VCaP (cell line): ENCODE measurements around the gene KCNIP3.

Source experiments
- H3K27ac ChIP-seq: fragments of 450-650 bp; 2 replicates; pipeline ENCODE4 v1.5.1; 2017
- TF ChIP-seq, protein P1 (sequence below): fragments of 450-650 bp; conservative IDR thresholded peaks from 2 replicates; pipeline ENCODE4 v1.5.1; 2017; ENCODE audit warnings: mild to moderate bottlenecking, moderate library complexity

Gene KCNIP3

GRCh38 chr2:95281786-95282185 lies 15.4 kb upstream of the KCNIP3 start:
- TF ChIP-seq, protein P1, sequence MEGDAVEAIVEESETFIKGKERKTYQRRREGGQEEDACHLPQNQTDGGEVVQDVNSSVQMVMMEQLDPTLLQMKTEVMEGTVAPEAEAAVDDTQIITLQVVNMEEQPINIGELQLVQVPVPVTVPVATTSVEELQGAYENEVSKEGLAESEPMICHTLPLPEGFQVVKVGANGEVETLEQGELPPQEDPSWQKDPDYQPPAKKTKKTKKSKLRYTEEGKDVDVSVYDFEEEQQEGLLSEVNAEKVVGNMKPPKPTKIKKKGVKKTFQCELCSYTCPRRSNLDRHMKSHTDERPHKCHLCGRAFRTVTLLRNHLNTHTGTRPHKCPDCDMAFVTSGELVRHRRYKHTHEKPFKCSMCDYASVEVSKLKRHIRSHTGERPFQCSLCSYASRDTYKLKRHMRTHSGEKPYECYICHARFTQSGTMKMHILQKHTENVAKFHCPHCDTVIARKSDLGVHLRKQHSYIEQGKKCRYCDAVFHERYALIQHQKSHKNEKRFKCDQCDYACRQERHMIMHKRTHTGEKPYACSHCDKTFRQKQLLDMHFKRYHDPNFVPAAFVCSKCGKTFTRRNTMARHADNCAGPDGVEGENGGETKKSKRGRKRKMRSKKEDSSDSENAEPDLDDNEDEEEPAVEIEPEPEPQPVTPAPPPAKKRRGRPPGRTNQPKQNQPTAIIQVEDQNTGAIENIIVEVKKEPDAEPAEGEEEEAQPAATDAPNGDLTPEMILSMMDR, result no peak
- no peak overlapping the region for H3K27ac ChIP-seq

DNA sequence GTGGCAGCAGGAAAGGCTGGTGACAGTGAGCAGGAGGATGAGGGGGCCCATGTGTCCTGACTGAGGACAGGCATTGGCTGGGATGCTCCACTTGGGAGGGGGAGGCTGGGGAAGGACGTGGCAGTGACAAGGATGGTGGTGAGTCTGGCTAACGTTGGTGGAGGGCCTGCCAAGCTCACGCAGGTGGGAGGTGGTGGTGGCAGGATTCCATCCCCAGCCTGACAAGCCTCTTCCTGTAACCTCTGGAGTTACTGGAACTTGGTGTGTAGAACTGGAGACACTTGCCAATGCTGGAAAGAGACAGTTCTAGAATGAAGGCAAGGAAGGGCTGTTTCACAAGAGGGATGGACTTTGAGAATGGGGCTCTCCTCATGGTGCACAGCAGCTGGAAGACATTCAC lies 14.7 kb upstream of the KCNIP3 start:
- H3K27ac ChIP-seq, result no peak overlapping the region
- TF ChIP-seq, protein P1, result no peak

DNA sequence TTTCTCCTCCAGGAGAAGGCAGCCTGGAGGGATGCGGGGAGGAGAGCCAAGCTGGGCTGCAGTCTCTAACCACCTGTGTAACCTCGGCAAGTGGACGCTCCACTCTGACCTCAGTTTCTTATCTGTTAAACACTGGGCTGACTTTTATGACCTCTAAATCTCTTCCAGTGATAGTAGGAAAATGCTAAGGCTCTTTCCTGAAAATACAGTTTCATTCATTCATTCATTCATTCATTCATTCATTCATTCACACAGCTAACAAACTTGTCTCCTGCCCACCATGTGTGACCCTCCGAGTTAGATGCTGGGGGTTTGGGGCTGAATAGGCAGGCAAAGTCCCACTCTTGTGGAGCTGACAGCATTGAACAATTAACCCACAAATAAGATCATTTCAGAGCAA lies 13.6 kb upstream of the KCNIP3 start:
- H3K27ac ChIP-seq, result no peak overlapping the region
- TF ChIP-seq, protein P1, result no peak

GRCh38 chr2:95284886-95285541 lies 12.1 kb upstream of the KCNIP3 start:
- H3K27ac ChIP-seq, result no peak overlapping the region
- TF ChIP-seq, protein P1, result no peak

- TF ChIP-seq, protein P1, result no peak
- H3K27ac ChIP-seq, result no peak overlapping the region
These were observed 11.6 kb upstream of the KCNIP3 start for GRCh38 chr2:95285542-95285932.

DNA sequence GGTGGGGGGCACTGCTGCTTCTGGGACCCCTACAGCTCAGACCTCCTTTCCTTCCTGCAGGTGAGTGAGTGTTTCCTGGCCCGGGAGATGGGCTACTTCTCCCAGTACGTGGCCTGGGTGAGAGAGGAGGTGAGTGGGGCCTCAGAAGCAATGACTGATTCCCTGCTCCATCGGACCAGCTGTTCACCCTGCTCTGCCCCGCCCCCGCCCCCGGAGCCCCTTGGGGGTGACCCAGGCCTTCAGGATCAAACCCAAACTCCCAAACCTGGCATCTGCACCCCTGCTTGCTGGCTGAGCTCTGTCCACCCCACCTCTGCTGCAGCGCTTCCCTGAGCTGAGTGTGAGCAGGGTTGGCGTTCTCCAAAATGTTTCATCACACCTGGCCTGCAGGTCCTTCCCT lies 9.8 kb upstream of the KCNIP3 start:
- TF ChIP-seq, protein P1, result no peak
- H3K27ac ChIP-seq, result no peak overlapping the region

GRCh38 chr2:95287806-95288205 lies 9.3 kb upstream of the KCNIP3 start:
- no peak overlapping the region for H3K27ac ChIP-seq
- TF ChIP-seq, protein P1, result no peak
